ENCODE data around the gene RDH5.

The RDH5 gene

DNA sequence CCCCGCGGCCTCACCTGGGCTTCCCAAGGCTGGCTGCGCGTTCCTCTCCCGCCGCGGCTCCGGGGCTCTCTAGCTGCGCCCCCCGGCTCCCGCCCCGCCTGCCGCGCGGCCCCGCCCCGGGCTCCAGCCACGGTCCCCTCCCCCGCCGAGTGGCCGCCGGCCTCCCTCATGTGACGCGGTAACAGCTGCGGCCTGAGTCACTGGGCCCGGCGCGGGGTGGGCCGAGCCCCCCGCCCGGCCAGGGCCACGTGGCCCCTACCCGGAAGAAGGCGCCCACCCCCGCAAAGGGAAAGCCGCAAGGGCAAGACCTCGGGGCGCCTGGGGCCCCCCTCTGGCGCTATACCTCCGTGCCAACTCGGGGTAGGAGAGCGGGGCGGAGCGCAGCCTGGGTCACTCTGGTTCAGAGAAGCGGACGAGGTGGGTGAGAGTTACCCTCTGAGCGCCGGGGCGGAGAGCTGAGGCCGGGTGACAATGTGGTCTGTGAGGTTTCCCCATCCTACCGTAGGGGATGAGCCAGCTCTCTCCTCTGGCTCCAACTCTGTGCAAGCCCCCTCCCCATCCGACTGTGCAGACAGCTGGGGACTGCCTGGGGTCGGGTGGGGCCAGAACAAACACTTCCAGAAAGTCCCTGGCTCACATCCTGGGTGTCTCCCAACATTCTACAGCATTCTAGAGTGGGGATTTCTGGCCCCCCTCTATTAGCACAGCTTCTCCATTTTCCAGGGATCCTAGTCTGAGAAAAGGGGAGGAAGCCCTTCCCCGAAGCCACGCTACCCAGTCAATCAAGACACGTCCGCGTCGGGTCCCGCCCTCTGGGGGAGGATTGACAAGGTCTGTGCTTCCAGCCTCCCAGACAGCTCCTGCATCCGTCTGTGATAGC, 9.0 kb downstream of the RDH5 start, which contains the start of gene CD63:
Gene CD63, minus strand, starts transcription at position 71 of the 880 bp plus-strand sequence. CDS start 668 bp downstream, outside the sequence.
- peak; percentile 95 for DNase-seq (ENCODE audit: low spot score)

DNA sequence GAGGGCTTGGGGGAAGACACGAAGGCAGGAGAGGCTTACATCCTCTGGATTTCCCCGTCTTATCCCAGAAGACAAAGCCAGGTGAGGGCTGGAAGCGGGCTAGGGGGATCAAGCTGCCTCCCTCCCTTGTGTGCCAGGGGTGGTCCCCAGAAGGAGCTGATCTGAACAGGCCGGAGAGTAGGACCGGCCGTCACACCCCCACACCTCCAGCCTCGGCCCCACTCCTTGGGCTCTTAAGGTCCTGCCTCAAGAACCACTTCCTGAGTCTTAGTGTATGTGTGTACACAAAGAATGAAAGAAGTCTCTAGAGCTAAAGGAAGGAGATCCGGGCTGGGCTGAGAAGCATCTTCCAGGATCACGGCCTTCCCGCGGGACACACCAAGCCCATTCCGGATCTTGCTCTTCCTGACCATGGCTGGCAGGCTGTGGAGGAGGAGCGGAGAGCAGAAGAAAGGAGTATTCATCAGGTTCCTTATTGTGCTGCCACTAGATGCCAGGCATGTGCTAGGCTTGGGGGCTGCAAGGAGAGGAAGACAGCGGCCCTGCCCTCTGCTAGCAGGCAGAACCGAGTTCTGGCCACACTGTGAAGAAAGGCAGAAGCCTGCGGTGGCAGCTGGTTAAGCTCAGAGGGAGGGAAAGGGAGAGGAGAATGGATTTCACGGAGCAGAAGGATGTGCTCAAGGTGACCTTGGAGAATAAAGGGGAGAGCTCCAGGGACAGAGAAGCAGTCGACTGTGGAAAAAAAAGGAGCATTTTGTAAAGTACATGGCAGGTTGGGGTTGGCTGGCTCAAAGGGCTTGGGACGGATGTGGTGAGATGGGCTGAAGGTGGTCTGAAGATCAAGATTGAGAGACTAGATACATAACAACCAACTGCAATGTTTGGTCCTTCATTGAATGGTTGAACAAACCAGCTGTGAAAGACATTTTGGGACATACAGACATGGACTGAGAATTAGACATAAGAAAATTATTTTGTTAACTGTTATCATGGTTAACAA, 9.9 kb downstream of the RDH5 start:
- DNase-seq (ENCODE audit: low spot score), result peak; percentile 77

DNA sequence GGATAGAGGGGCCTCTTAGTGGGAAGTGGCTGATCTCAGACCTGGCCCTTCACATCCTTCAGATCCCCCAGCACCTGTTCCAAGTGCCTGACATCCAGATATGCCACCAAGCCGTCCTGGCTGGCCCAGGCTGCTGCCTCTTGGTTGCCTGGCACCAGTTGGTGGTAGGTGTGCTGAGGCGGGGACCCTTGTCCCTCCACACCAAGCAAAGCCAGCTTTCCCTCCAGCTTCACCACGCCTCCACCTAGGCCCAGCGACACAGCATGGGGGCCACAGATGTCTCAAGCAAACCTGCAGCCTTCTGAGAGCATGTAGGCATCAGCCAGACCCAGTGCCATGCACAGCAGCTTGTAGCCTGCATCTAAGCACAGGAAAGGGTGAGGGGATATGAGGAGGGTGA, 12.1 kb downstream of the RDH5 start:
- DNase-seq (ENCODE audit: low spot score), result no peak

DNA sequence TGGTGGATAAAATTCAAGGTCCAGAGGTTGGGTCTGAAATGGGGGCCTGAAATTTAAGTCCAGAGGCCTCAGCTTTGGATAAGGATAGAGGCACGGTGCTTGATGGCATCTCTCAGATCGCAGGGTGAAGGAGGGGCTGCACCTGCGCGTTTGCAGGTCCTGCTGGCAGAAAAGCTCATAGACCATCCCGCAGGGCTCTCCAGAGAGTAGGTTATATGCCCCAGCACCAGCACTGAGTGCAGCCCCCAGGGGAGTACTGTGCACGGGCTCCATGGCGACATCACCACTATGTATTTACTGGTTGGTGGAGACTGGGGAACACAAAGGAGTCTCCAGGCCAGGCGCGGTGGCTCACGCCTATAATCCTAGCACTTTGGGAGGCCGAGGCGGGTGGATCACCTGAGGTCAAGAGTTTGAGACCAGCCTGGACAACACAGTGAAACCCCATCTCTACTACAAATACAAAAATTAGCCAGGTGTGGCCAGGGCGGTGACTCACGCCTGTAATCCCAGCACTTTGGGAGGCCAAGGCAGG, 12.9 kb downstream of the RDH5 start:
- DNase-seq (ENCODE audit: low spot score), result no peak

DNA sequence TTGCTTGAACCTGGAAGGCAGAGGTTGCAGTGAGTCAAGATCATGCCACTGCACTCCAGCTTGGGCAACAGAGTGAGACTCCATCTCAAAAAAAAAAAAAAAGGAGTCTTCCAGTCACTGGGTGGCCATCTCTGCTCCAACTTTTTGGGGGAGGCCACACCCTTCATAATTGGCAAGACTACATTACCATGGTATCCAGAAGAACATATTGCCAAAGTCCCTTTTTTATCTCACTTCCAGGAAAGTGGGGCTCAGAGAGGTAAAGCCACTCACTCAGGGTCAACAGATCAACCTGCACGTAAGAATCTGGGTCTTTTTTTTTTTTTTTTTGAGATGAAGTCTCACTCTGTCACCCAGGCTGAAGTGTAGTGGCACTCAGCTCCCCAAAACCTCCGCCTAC, 13.7 kb downstream of the RDH5 start:
- no peak for DNase-seq (ENCODE audit: low spot score)

DNA sequence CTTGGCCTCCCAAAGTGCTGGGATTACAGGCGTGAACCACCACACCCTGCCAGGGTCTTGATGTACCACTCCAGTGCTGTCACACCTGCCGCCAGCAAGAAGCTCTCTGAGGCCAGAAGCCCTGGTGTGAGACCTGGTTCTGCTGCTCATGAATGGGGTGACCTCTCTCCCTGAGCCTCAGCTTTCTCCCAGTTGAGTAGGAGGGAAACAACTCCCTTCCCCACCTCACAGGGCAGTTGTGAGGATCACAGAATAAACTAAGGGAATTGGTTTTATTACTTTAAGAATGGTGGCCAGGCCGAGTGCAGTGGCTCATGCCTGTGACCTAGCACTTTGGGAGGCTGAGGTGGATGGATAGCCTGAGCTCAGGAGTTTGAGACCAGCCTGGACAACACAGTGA, 14.4 kb downstream of the RDH5 start:
- DNase-seq (ENCODE audit: low spot score), result no peak

DNA sequence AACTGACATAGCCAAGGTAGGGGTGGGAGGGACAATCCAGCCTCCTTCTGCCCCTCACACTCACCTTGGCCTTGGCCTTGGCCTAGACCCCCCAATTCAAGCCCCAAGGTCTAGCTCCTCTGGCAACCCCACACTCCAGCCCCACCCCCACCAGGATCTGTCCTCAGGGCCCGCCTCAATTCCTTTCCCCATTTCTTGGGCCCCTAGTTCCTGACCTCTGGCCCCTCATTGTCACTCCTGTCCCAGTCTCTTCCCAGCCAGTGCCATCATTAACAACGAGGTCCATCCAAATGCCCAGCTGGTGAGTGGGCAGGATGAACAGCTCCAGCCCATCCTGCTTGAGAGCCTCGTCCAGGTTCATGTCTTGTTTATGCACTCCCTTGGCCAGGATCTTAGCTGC, 15.9 kb downstream of the RDH5 start:
- no peak for DNase-seq (ENCODE audit: low spot score)

DNA sequence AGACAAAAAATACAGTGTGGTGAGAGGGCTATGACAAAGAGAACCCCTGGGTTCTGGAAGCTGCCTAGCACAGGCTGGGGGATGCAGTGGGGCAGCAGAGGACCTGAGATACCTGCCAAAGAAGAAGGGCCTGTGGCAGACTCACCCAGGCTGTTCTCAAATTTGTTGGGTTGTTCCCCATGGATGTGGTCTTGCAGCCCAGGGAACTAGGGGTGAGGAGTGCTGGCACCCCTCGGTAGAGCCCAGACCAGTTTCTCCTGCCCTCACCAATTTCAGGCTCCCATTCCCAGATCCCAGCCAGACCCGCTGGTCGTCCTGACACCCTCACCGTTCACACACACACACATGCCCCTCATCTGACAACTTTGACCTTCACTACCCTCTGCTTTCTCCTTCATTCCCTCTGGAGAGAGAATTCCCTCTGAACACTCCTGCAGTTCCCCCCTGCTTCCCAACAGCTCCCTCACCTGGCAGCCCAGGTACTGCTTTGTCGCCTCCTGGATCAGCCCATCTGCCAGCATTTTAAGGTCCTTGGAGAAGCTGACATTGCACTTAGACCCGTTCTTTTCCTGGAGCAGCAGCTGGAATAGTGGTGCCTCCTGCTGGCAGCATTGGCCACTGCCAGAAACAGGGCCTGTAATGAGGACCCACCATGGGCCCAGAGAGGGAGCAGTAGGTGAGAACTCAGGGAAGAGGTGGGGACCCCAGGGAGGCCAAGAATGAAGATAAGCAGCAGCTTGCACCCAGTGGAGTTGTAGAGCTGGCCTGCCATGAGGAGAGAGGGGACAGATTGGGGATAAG, 16.8 kb downstream of the RDH5 start:
- DNase-seq (ENCODE audit: low spot score), result no peak

DNA sequence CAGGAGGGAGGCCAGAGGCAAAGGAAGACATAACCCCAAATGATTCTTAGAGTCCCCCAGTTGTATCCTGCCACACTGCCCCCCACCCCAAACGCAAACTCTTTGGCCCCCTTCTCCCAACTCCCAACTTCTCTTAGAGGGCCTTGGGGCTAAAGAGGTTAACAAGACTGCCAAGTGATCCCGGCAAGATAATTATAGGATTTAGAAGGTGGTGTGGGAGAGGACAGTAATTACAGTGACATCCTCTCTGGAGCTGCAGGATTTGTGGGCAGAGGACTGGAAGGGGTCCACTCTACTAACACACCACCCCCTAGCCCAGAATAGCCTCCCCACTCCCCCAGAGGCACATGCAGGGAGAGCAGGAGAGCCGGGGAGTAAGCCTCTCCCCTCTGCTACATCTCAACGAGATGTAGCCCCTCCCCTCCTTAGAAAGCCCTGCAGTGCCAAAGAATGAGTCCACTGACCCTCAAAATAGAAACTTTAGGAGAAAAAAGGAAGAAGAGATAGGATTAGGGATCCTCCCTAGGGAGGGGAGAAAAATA, 17.5 kb downstream of the RDH5 start:
- no peak for DNase-seq (ENCODE audit: low spot score)

DNA sequence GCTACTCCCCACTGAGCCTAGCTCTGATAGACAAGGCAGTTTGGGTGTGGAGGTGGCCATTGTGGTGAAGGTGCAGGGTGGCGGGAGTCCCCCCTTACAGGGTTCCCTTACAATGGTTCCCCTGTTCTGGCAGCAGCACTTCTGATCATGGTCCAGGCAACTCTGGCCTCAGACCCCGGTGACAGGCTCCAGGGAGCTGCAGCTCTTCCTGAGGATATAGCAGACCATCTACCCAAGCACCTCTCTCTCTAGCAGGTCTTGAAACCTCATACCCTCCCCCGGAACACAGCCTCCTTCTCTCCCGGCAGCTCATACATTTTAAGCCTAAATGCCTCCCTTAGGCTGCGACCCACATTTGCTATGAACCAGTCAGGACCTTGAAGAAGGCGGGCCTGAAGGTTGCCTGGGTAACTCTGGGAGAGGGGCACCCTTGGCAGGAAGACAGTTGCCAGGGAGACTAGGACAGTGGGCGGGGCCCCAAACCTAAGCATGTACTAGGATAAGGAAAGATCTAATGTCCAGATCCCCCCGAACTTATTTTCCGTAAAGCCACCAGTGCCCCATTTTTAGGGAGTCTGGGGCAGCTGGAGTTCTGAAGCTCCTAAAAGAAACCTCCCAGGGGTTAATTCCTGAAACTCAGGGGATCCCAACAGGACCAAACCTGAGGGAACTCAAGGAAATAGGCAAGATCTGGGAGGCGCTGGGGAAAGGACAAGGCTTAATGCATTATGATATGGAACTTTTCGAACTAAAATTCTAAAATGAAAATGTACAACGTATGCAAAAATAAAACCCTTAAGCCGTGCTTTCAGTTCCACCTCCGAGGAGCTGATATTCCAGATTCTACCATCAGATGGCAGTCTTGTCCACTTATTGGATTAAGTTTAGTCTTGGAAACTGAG, 18.2 kb downstream of the RDH5 start:
- peak; percentile 87 for DNase-seq (ENCODE audit: low spot score)

DNA sequence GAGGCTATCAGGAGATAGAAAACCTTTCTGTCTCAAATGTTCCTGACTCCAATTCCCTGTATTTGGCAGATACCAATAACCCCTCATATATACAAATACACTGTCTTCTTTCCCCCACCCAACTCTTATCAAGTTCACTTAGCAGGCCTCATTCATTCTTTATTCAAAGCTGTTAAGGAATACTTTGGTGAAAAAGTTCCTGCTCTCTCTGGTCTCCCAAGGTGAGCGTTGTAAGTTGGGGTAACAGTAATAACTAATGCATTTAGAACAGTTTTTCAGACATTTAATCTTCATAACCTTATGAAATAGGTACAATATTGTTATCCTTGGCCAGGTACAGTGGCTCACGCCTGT, 18.8 kb downstream of the RDH5 start:
- DNase-seq (ENCODE audit: low spot score), result no peak

DNA sequence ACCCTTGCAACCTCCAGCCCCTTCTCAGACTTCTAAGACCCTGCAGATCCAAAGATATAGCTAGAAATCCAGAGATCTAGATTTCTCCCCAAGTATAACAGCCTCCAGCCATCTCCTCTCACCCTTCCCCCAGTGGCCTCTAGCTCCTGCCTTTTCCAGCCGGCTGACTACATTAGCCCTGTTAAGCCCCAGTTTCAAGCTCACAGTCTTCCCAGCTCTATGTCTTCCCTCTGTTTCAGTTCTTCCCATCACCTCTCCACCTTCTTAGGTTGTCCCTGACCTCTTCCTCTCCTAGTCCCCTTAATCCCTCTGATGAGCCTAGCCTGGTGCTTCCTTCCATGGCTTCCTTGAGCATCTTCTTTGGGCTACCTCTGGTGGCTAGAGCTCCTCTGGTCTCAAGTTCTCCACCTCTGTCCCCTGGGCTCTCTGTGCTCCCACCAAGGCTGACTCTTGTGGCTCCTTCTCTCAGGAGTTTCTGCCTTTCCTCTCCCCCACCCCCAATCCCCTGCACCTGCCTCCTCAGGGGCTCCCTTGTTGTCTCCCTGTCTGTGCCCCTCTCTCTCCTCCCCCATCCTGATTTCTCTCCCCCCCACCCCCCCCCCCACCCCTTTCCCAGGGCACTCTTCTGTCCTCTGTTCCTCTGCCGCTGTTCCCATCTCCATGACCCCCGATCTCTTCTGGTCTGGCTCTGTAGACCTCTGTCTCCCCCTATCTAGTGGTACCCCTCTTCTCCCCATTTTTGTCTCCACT, 21.9 kb downstream of the RDH5 start:
- DNase-seq (ENCODE audit: low spot score), result no peak

DNA sequence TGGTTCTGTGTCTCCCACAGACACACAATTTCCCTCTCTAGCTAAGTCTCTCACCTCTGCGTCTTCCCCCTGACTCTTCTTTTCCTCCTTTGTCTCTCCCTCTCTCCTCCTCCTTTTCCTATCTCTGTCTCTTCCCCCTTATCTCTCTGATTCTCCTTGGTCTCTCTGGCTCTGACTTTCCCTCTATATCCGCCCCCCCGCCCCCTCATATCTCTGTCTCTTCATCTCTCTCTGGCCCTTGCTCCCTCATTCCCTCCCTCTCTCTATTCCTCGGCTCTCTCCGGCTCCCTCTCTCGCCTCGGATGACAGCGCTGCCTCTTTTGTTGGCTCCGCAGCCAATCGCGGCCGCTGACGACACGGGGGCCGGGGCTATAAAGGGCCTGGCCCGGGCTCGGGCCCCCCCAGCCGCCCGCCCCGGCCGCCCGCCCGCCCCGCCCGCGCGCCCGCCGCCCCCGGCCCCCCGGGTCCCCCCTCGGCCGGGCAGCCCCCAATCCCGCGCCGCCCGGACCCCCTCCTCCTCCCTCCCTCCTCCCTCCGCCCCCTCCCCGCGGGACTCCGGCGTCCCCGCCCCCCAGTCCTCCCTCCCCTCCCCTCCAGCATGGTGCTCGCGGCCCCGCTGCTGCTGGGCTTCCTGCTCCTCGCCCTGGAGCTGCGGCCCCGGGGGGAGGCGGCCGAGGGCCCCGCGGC, 22.7 kb downstream of the RDH5 start, which contains the start of gene GDF11:
Gene GDF11, plus strand, starts transcription at position 404 of the 687 bp plus-strand sequence. Its CDS starts 195 bp downstream, at position 599.
- peak; percentile 82 for DNase-seq (ENCODE audit: low spot score)

DNA sequence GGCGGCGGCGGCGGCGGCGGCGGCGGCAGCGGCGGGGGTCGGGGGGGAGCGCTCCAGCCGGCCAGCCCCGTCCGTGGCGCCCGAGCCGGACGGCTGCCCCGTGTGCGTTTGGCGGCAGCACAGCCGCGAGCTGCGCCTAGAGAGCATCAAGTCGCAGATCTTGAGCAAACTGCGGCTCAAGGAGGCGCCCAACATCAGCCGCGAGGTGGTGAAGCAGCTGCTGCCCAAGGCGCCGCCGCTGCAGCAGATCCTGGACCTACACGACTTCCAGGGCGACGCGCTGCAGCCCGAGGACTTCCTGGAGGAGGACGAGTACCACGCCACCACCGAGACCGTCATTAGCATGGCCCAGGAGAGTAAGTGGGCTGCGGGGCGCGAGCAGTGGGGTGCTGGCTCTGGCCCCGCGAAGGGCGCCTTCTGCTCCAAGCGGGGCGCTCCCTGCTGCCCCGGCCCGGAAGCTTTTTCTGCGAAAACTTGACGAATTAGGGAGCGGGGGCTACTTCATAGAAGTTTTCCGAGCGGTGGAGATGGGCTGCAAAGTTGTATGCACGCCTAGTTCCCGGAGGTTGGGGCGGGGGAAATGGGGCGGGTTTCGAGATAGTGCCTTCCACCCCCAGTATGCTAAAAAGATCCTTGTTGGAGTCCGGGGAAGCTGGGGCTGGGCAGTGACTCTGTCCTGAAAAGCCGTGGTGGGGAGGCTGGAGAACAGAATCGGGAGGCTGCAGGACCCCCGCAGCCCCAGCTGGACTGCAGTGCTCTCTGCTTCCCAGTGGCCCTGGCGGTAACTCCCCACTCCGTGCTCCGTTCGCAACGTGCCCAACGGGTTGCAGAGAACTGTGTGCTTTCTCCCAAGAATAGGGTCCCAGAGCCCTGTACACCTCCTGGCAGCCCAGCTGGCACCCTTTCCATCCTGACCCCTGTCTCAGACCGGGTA, 23.5 kb downstream of the RDH5 start:
- DNase-seq (ENCODE audit: low spot score), result no peak

DNA sequence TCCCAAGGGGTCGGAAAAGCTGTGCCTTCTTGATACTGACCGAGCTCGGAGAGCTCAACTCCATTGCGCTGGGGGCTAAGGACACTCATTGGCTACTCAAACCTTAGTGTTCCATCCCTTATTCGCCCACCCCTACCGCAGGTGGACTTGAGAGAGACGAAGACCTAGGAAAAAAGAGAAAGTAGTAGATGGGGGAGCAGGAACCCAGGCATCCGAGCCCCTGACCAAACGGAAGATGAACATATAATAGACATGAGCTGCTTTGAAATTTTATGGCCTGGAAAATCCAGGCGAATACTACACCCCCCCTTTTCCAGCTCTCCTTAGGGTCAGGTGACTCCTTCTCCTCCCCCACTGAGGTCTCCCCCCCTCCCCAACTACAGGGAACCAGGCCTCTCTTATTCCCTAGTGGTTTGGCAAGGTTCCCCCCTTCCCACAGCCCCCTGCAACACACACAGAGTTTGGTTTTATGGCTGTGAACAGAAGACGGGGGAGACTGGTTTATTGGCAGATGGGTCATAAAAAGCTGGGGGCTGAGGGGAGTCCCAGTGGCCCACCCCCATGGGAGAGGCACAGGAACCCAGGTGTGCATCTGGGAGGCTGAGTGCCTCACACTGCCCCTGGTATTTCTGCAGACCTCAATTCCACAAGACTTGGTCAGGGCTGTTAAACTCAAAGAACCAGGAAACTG, 24.3 kb downstream of the RDH5 start:
- DNase-seq (ENCODE audit: low spot score), result no peak

DNA sequence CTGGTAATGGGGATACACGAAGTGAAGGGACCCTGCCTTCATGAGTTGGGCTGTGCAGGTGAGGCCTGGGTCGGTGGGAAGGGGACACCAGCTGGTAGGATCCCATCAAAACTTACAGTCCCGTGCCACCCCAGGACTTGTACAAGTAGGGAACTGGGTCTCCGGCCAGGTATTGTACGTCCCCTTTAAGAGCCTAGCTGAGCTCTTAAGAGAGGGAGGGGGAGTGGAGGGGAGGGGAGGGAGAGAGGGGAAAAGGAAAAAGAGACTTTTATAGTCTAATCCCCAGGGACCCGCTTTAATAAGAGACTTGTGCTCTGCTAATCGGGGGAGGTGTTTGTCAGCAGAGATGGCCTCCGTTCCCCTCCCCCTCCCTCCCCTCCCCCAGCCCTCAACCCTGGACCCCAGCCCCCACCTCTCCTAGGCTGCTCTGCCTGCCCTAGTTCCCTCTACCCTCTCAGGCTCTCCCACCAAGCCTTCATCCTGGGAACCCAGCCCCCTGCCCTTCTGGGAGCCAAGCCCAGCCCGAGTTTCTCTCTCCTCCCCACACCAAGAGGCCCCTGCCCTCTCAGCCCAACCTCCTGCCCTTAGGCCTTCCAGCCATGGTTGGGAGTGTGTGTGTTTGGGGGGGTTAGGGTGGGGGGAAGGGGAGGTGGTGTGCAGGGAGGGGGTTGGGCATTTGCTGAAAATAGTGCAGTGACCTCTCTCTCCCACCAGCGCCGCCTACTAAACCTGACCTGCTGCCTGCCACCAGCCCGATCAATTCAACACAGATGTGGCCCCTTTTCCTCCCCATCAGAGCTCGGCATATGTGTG, 25.4 kb downstream of the RDH5 start:
- DNase-seq (ENCODE audit: low spot score), result no peak

All from putamen (tissue), 1 donor.